SJCRH30 (cell line): ENCODE measurements around the gene LMF1. TPM values are rescaled to one million over a fixed set of nuclear protein-coding genes. Genes with fewer than 3 reads are reported as not detected.
A peak's percentile ranks its signal among the peaks of the same experiment; 100 is the strongest.

Source experiments
- DNase-seq, 2 experiments: peaks; one replicate each; pipeline ENCODE4 v3.0.0-alpha.2; 2015 to 2020
- H3K27ac ChIP-seq: fragments of 250-450 bp; sonication (Bioruptor Pico); 2 replicates; pipeline ENCODE4 v1.5.1; 2020; ENCODE audit warnings: mild to moderate bottlenecking, moderate library complexity
- H3K27me3 ChIP-seq: fragments of 250-450 bp; sonication (Bioruptor Pico); 2 replicates; pipeline ENCODE4 v1.5.1; 2020; ENCODE audit warnings: mild to moderate bottlenecking, moderate library complexity
- H3K36me3 ChIP-seq: fragments of 250-450 bp; sonication (Bioruptor Pico); 2 replicates; pipeline ENCODE4 v1.5.1; 2020; ENCODE audit warnings: mild to moderate bottlenecking, moderate library complexity
- H3K4me1 ChIP-seq: fragments of 250-450 bp; sonication (Bioruptor Pico); 2 replicates; pipeline ENCODE4 v1.5.1; 2020; ENCODE audit warnings: mild to moderate bottlenecking, moderate library complexity
- H3K4me3 ChIP-seq: fragments of 250-450 bp; sonication (Bioruptor Pico); 2 replicates; pipeline ENCODE4 v1.5.1; 2020; ENCODE audit warnings: mild to moderate bottlenecking, moderate library complexity
- H3K9me3 ChIP-seq: fragments of 250-450 bp; sonication (Bioruptor Pico); replicated peaks from 2 replicates; pipeline ENCODE4 v1.5.1; 2020; ENCODE audit warnings: mild to moderate bottlenecking, moderate library complexity
- total RNA-seq: library from RNA; depleted of rRNA; stranded (reverse); fragments of >200 nt; shearing (Covaris generic); gene quantifications from 2 replicates; pipeline ENCODE4 v1.2.3, GENCODE V29; 2014

Gene LMF1
- total RNA-seq, 1 experiment from 2014 or later: 2.3 TPM

DNA sequence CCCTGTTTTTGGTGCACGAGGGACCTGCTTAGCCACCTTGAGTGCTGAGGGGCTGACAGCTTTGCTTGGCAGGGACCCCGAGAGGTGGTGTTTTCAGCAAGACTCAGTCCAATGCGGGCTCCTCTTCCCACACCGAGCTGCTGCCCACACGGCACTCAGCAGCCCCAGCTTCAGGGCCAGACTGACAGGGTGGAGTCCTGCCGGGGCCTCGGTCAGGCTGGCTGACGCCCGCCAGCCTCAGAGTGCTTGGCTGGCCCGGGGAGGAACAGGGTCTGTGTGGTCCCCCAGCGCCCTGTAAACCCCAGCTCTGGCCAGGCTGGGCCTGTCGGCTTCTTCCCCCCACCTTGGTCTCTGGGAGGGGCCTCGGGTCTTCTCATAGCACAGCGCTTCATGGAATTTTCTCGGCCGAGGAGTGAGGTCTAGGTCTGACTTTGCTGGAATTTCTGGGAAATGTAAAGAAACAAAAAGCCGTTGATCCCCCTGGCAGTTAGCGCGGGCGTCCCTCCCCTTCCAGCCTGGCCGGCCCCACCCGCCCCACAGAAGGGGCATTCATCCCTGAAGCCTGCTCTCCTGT is 13.4 kb upstream of the LMF1 start:
- Histone ChIP-seq H3K4me3 (peak overlapping the region; percentile 86), H3K9me3 (no peaks in the 10 kb centered on the region), H3K4me1 (peaks cover 39% of the 10 kb centered on the region), H3K36me3 (peaks cover 41% of the 10 kb centered on the region), H3K27ac (no peak overlapping the region), H3K27me3 (no peaks in the 10 kb centered on the region)
- peak in 1 of 2 experiments; percentile 23 for DNase-seq

DNA sequence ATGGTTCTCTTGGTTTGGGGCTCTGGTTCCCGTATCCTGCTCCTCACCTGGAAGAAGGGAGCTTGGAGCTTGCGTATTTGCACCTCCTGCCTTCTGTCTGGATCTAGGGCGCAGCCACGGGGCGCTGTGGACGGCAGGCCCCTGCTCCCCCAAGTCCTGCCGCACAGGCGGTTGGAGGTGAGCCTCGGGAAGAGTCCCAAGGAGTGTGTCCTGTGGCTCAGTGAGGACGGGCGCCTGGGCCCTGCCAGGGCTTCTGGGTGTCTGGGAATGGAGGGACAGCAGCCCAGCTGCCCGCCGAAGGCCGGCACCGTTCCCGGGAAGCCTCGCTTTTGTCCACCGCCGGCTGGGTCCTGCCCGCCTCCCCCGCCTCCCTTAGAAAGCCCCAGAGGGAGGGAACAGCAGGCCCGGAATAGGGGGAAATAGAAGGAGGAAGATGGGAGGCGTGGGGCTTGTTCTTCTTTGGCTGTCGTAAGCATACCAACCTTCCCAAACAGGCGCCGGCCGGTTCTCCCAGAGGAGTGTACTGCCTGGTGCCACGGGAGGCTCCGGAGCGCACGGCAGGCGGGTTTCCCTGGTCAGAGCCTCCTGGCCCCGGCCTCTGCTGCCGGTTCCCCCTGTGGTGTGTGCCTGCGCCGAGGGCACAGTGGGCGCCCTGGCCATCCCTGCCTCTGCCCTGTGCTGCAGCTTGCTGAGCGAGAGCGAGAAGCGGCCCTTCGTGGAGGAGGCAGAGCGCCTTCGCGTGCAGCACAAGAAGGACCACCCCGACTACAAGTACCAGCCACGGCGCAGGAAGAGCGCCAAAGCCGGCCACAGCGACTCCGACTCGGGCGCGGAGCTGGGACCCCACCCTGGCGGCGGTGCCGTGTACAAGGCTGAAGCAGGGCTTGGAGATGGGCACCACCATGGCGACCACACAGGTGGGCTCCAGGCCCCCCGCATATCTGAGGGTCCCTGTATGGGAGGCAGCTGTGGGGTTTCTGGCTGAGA is 12.6 kb upstream of the LMF1 start:
- Histone ChIP-seq H3K4me3 (peak overlapping the region; percentile 86), H3K27me3 (no peaks in the 10 kb centered on the region)
- peak in 1 of 2 experiments; percentile 52 for DNase-seq

DNA sequence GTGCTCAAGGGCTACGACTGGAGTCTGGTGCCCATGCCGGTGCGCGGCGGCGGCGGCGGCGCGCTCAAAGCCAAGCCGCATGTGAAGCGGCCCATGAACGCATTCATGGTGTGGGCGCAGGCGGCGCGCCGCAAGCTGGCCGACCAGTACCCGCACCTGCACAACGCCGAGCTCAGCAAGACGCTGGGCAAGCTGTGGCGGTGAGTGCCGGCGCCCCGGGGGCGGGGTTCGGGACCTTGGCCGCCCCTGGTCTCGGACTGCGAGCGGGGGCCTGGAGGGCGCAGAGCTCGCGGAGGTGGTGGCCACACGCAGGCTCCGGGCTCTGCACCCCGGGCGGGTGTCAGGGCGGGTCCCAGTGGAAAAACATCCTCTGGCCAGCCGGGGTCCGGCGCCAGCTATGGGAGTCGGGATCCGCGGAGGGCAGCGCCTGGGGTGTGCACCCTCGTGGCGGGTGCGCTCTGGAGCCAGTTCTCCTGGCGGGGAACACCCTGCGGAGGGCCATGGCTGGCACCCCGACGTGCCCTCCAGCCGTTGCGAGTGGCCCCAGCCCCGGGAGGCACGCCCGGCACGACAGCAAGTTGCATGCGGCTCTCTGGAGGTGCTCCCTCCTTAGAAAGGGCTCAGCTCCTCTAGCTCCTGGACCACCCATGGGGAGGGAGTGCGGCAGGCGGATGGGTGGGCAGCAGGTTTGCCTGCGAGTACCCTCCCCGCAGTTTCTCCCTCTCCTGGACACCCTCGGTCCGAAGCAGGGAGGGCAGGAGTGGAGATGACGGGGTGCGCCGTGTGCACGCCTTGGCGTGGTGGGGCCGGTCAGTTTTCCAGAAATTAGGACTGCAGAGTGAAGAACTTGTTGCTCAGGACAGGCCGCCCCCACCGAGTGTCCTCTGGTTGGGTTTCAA is 11.6 kb upstream of the LMF1 start:
- peak in 1 of 2 experiments; percentile 21 for DNase-seq
- Histone ChIP-seq H3K27me3 (no peaks in the 10 kb centered on the region), H3K36me3 (peaks cover 35% of the 10 kb centered on the region), H3K4me1 (peaks cover 37% of the 10 kb centered on the region), H3K9me3 (no peaks in the 10 kb centered on the region), H3K4me3 (peak overlapping the region; percentile 86), H3K27ac (peak overlapping the region; percentile 28; the same call in 1 of the 2 replicates)

More for the DNA sequence above, 12.6 kb upstream of the LMF1 start:
- Histone ChIP-seq H3K9me3 (no peaks in the 10 kb centered on the region), H3K4me1 (peaks cover 38% of the 10 kb centered on the region), H3K27ac (peak overlapping the region; percentile 28; the same call in 1 of the 2 replicates), H3K36me3 (peaks cover 41% of the 10 kb centered on the region)

DNA sequence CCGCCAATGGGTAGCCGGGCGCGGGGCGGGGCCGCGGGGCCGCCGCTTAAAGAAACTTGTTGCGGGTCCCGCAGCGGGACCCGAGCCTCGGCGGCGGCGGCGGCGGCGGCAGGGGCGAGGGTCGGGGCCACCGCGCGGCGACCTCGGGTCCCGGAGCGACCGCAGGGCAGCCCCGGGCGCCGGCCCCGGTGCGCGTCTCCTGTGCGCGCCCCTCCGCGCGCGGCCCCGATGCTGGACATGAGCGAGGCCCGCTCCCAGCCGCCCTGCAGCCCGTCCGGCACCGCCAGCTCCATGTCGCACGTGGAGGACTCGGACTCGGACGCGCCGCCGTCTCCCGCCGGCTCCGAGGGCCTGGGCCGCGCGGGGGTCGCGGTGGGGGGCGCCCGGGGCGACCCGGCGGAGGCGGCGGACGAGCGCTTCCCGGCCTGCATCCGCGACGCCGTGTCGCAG is 10.9 kb upstream of the LMF1 start, which contains the start of gene SOX8:
Gene SOX8 (plus strand): TSS at position 76 of the 450 bp plus-strand sequence. CDS start 153 bp downstream, at position 229.
- no peak for DNase-seq
- Histone ChIP-seq H3K4me3 (peak within 1 kb of the TSS; percentile 86), H3K4me1 (peaks cover 44% of the 10 kb centered on the region), H3K9me3 (no peaks in the 10 kb centered on the region), H3K27me3 (no peaks in the 10 kb centered on the region), H3K36me3 (peaks cover 30% of the 10 kb centered on the region), H3K27ac (peak within 1 kb of the TSS; percentile 74)

DNA sequence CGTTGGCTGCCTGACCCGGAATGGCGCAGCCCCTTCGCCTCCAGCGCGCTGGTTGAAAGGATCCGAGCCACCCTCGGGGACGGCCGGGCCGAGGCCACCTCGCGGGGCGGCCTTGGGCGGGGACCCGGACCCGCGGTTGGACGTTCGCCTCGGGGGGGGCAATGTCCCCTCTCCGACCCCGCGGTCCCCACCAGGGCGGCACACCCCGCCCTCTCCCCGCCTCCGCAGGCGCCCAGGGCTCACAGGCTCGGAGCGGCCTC is 9.7 kb upstream of the LMF1 start:
- Histone ChIP-seq H3K9me3 (no peaks in the 10 kb centered on the region), H3K4me3 (peak overlapping the region; percentile 86), H3K4me1 (peaks cover 44% of the 10 kb centered on the region), H3K27ac (peak overlapping the region; percentile 47; the same call in 1 of the 2 replicates), H3K36me3 (peaks cover 20% of the 10 kb centered on the region), H3K27me3 (no peaks in the 10 kb centered on the region)
- DNase-seq: no peak

DNA sequence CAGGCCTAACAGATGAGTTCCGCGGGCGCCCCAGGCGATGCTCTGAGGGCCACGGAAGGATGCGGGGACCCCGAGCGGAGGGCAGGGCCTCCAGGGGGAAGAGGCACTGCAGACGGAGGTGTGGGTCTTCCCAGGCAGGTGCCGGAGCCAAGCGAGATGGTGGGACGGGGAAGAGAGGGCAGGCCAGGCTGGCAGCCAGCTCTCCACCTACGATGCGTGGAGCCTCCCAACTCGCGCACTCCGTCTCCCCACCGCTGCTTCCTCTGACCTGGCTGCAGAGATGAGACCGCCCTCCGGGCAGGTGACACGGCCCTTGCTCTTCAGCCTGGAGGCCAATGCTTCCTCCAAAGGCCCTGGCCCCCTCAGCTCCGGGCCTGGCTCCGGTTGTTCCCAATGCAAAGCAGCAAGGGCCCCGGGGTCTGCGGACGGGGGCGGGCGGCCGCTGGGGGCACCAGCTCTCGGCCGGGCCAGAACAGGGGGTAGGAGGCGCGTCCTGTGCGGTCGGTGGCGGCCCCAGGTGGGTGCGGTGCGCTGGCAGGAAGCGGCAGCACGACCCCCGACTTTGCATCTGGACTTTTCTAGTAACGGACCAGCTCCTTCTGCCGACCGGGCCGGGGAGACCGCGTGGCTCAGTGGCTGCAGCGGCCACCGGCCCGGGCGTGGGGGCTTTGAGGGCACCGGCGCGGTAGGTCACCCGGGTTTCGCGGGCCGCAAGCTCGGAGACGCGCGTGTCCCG is 9.2 kb upstream of the LMF1 start:
- H3K27me3 ChIP-seq: no peaks in the 10 kb centered on the region
- DNase-seq: peak in 1 of 2 experiments; percentile 9
- peak overlapping the region; percentile 47; the same call in 1 of the 2 replicates for H3K27ac ChIP-seq
- no peaks in the 10 kb centered on the region for H3K9me3 ChIP-seq
- H3K4me3 ChIP-seq: peak overlapping the region; percentile 86
- peaks cover 45% of the 10 kb centered on the region for H3K4me1 ChIP-seq
- H3K36me3 ChIP-seq: peaks cover 17% of the 10 kb centered on the region

DNA sequence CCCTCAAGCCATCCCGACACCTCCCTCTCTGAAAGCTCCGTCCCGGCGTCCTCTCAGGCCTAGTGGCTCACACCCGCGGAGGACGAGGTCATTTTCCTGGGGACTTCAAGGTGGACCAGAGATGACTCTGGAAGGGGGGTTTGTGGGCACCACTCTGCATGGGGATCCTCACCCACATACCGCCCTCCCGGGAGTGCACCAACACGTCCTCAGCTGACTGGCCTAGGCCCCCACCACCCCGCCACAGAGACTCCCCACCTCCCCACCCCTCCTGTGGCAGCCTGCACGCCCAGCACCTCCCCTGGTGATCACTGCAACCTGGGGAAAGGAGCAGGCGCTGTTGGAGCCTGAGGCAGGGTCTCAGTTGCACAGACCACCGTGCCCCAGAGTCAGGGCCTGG is 8.4 kb upstream of the LMF1 start:
- peaks cover 52% of the 10 kb centered on the region for H3K4me1 ChIP-seq
- peak in 1 of 2 experiments; percentile 6 for DNase-seq
- no peaks in the 10 kb centered on the region for H3K27me3 ChIP-seq
- H3K9me3 ChIP-seq: no peaks in the 10 kb centered on the region
- H3K36me3 ChIP-seq: peaks cover 11% of the 10 kb centered on the region
- no peak overlapping the region for H3K27ac ChIP-seq
- H3K4me3 ChIP-seq: no peak overlapping the region

DNA sequence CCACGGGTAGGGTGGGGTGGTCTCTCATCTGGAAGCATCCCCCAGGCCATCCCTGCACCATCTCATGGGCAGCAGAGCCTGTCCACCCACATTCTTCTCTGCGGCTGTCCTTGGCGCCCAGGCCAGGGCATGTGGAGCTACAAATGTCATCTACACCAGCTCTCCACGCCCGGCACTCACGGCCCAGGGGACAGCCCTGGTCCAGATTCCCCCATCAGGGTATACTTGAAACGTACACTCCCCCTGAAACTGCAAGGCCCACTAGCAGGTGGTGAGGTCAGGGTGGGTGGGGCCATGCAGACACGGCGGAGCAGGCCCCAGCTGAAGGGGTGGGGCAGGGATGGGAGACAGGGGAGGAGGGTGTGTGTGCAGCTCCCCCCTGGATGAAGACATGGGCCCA is 7.6 kb upstream of the LMF1 start:
- Histone ChIP-seq H3K27me3 (no peaks in the 10 kb centered on the region), H3K4me3 (no peak overlapping the region), H3K9me3 (no peaks in the 10 kb centered on the region), H3K36me3 (peaks cover 4% of the 10 kb centered on the region; the same call in 1 of the 2 replicates), H3K4me1 (peaks cover 56% of the 10 kb centered on the region), H3K27ac (no peak overlapping the region)
- peak in 1 of 2 experiments; percentile 64 for DNase-seq

DNA sequence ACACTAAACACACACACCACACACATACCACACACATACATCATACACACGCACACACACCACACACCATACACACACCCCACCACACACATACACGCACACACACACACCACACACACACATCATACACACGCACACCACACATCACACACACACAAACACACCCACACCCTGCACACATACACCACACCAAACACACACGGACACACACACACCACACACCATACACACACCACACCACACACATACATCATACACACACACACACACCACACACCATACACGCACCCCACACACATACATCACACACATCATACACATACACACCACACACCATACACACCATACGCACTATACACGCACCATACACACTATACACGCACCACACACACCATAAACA is 7.1 kb upstream of the LMF1 start:
- no peak overlapping the region for H3K4me3 ChIP-seq
- no peaks in the 10 kb centered on the region for H3K27me3 ChIP-seq
- DNase-seq: no peak
- no peak overlapping the region for H3K27ac ChIP-seq
- peaks cover 4% of the 10 kb centered on the region; the same call in 1 of the 2 replicates for H3K36me3 ChIP-seq
- H3K9me3 ChIP-seq: no peaks in the 10 kb centered on the region
- H3K4me1 ChIP-seq: peaks cover 61% of the 10 kb centered on the region

DNA sequence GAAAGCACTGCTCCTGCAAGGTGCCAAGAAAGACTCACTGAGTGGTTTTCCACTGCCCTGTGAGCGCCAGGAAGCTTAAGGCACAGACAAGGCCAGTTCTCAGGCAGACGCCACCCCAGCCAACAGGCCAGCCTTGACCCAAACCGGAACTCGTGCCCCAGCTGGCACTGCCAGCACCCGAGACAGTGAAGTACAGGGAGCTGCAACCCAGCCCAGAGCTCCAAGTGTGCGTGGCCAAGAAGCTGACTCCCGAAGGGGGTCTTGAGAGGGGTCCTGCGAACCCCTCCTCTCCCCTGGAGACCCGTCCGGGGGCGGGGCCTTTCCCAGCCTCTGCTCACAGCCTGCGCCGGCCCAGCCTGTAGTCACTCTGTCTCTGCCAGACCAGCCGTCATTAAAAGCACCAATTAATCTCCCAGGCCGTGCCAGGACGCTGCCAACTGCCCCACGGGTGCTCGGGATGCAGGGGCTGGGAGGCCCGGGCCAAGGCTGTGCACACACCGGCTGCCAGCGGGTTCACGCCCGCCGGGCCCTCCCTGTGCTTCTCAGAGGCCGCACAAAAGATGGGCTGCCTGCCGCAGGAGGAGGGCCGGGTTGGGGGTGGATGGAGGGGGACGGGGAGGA is 6.4 kb upstream of the LMF1 start:
- H3K27ac ChIP-seq: peak overlapping the region; percentile 97
- H3K36me3 ChIP-seq: peaks cover 4% of the 10 kb centered on the region; the same call in 1 of the 2 replicates
- no peaks in the 10 kb centered on the region for H3K9me3 ChIP-seq
- no peak for DNase-seq
- H3K4me3 ChIP-seq: no peak overlapping the region
- peaks cover 68% of the 10 kb centered on the region for H3K4me1 ChIP-seq
- no peaks in the 10 kb centered on the region for H3K27me3 ChIP-seq

DNA sequence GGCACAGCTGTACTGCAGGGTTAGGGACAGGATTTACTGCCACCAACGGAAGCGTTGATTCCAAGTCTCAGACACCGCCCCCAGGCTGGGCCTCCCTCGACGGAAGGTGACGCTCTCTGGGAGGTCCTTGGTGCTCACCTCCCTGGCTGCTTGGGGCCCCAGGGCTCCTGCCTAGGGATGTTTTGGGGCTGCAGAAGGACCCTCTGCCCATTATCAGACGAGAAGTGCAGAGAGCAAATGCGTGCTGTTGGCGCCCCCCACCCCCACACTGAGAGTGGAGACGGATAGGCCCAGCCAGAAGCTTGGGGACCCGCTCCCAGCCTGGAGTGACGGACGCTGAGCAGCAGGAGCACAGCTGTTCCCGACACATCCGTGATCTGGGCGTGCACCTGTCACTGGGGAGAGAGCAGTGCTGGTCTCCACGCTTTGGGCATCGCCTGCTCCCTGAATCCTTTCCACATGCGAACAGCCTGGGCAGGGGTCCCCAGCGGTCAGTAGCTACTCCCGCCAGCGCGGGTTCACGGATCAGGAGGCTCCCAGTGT is 5.7 kb upstream of the LMF1 start:
- H3K4me1 ChIP-seq: peaks cover 72% of the 10 kb centered on the region
- peaks cover 4% of the 10 kb centered on the region; the same call in 1 of the 2 replicates for H3K36me3 ChIP-seq
- peak overlapping the region; percentile 97 for H3K27ac ChIP-seq
- no peaks in the 10 kb centered on the region for H3K27me3 ChIP-seq
- no peak overlapping the region for H3K4me3 ChIP-seq
- DNase-seq: peak; percentile 93 to 94
- no peaks in the 10 kb centered on the region for H3K9me3 ChIP-seq

DNA sequence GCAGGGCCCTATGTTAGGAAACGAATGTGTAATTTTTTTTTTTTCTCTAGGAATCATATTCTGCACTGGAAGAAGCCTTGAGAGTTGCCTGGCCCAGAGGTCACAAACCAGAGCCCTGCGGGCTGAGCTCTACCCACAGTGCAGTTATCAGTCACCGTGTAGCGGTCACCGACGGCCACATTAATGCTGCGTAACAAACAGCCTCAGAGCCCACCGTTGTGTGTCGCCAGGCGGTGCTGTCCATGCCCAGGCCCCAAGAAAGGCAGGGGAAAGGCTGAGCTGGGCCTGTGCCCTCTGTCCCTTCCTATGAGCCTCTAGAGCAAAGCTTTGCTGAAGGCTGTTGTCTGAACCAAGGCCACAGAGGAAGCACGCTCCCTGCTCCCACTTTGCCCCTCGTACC is 4.5 kb upstream of the LMF1 start:
- H3K27me3 ChIP-seq: no peaks in the 10 kb centered on the region
- no peaks in the 10 kb centered on the region for H3K9me3 ChIP-seq
- peaks cover 4% of the 10 kb centered on the region; the same call in 1 of the 2 replicates for H3K36me3 ChIP-seq
- peak overlapping the region; percentile 97 for H3K27ac ChIP-seq
- DNase-seq: no peak
- H3K4me3 ChIP-seq: no peak overlapping the region
- H3K4me1 ChIP-seq: peaks cover 72% of the 10 kb centered on the region

DNA sequence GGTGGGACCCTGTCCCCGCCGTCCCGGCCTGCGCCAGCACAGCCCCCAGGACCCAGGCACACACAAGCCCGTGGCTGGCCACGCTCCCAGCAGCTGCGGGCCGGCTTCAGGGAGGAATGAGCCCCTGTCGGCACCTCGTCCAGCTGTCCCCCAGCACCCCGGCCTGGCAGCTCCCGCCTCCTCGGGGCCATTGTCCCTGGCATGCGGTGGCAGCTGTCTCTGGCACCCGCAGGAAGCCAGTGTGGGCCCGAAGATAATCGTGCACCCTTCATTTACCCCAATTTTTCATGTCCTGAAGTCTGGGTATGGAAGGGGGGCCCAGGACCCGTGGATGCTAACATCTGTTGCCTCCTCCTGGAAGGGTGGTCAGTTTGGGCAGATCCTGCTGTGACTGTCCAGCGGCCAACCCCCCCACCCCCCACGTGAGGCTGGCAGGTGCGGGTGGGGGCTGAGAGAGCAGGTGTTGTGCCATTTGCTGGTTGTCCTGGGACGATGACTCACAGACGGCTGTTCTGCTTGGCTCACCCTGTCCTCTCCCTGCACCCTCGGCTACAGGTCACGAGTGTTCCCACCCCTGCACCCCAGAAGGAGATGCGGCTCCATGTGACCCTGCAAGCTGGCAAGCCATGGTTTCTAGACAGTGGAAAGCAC is 4.0 kb upstream of the LMF1 start:
- Histone ChIP-seq H3K9me3 (no peaks in the 10 kb centered on the region), H3K4me1 (peaks cover 70% of the 10 kb centered on the region), H3K4me3 (peak overlapping the region; percentile 1; the same call in 1 of the 2 replicates), H3K36me3 (peaks cover 4% of the 10 kb centered on the region; the same call in 1 of the 2 replicates), H3K27ac (peak overlapping the region; percentile 97), H3K27me3 (no peaks in the 10 kb centered on the region)
- DNase-seq: peak; percentile 95 to 96
